Adipocyte (in vitro differentiated cells): ENCODE results near the gene IL2RA.
"Not testable (repeated sequence)": the region's sequence is repeated elsewhere in the genome, so short reads cannot be mapped to it uniquely, and the experiment has no call there.

Experiments used
- DNase-seq: peaks from one replicate; pipeline ENCODE4 v3.0.0-alpha.2; 2015; ENCODE audit warnings: low read depth
- H3K27me3 ChIP-seq: replicated peaks from 2 replicates; pipeline ENCODE4 v1.7.0; 2013; ENCODE audit warnings: mild to moderate bottlenecking, low read length, moderate library complexity; ENCODE audit not compliant: control insufficient read depth, insufficient read depth
- H3K36me3 ChIP-seq: 2 replicates; pipeline ENCODE4 v1.7.0; 2013; ENCODE audit warnings: low read length, mild to moderate bottlenecking, moderate library complexity; ENCODE audit not compliant: control insufficient read depth, insufficient read depth, severe bottlenecking
- H3K4me1 ChIP-seq: 2 replicates; pipeline ENCODE4 v1.7.0; 2013; ENCODE audit warnings: mild to moderate bottlenecking, low read length, moderate library complexity; ENCODE audit not compliant: control insufficient read depth, insufficient read depth
- H3K4me3 ChIP-seq: 2 replicates; pipeline ENCODE4 v1.7.0; 2013; ENCODE audit warnings: mild to moderate bottlenecking, low read length, moderate library complexity
- H3K9ac ChIP-seq: 2 replicates; pipeline ENCODE4 v1.7.0; 2013; ENCODE audit warnings: mild to moderate bottlenecking, low read length, moderate library complexity
- H3K9me3 ChIP-seq: 2 replicates; pipeline ENCODE4 v1.7.0; 2013; ENCODE audit warnings: mild to moderate bottlenecking, low read length, moderate library complexity; ENCODE audit not compliant: control insufficient read depth

Gene IL2RA

GRCh38 chr10:6067457-6067856 lies 5.3 kb upstream of the IL2RA start:
- peaks cover 22% of the 10 kb centered on the region for H3K4me1 ChIP-seq
- H3K36me3 ChIP-seq = no peaks in the 10 kb centered on the region
- DNase-seq = no peak
- H3K9me3 ChIP-seq = no peaks in the 10 kb centered on the region
- H3K4me3 ChIP-seq = no peak overlapping the region
- no peaks in the 10 kb centered on the region for H3K27me3 ChIP-seq
- no peak overlapping the region for H3K9ac ChIP-seq

GRCh38 chr10:6065835-6066234 lies 3.7 kb upstream of the IL2RA start:
- no peak for DNase-seq
- Histone ChIP-seq H3K9me3 (no peaks in the 10 kb centered on the region), H3K27me3 (peaks cover 6% of the 10 kb centered on the region), H3K4me1 (peaks cover 13% of the 10 kb centered on the region), H3K9ac (no peak overlapping the region), H3K4me3 (no peak overlapping the region), H3K36me3 (no peaks in the 10 kb centered on the region)

- DNase-seq = no peak
- H3K9me3 ChIP-seq = no peaks in the 10 kb centered on the region
- peaks cover 6% of the 10 kb centered on the region for H3K27me3 ChIP-seq
- no peak overlapping the region for H3K9ac ChIP-seq
- peaks cover 13% of the 10 kb centered on the region for H3K4me1 ChIP-seq
- H3K36me3 ChIP-seq = no peaks in the 10 kb centered on the region
- H3K4me3 ChIP-seq = no peak overlapping the region
These were observed 3.2 kb upstream of the IL2RA start for GRCh38 chr10:6065406-6065805.

- DNase-seq, H3K36me3 ChIP-seq, H3K9me3 ChIP-seq, H3K9ac ChIP-seq, H3K4me3 ChIP-seq: not testable (repeated sequence)
- Histone ChIP-seq H3K4me1 (peaks cover 13% of the 10 kb centered on the region), H3K27me3 (peaks cover 11% of the 10 kb centered on the region)
These were observed 2.6 kb upstream of the IL2RA start for GRCh38 chr10:6064726-6065125.

- no peaks in the 10 kb centered on the region for H3K9me3 ChIP-seq
- no peak for DNase-seq
- H3K4me1 ChIP-seq = peaks cover 14% of the 10 kb centered on the region
- no peak overlapping the region for H3K9ac ChIP-seq
- no peak overlapping the region for H3K4me3 ChIP-seq
- no peaks in the 10 kb centered on the region for H3K36me3 ChIP-seq
- H3K27me3 ChIP-seq = peaks cover 12% of the 10 kb centered on the region
These were observed 2.0 kb upstream of the IL2RA start for GRCh38 chr10:6064119-6064518.

GRCh38 chr10:6061056-6061455 lies 1.1 kb downstream of the IL2RA start:
- no peak for DNase-seq
- Histone ChIP-seq H3K27me3 (peaks cover 23% of the 10 kb centered on the region), H3K4me3 (no peak overlapping the region), H3K9me3 (no peaks in the 10 kb centered on the region), H3K9ac (no peak overlapping the region), H3K4me1 (peaks cover 25% of the 10 kb centered on the region), H3K36me3 (no peaks in the 10 kb centered on the region)

- Histone ChIP-seq H3K9me3 (no peaks in the 10 kb centered on the region), H3K36me3 (no peaks in the 10 kb centered on the region), H3K4me1 (peaks cover 16% of the 10 kb centered on the region), H3K27me3 (peaks cover 24% of the 10 kb centered on the region), H3K4me3 (no peak overlapping the region), H3K9ac (no peak overlapping the region)
- no peak for DNase-seq
These were observed 2.7 kb downstream of the IL2RA start for GRCh38 chr10:6059506-6059905.

GRCh38 chr10:6058682-6059475 lies 3.3 kb downstream of the IL2RA start:
- no peak for DNase-seq
- no peaks in the 10 kb centered on the region for H3K9me3 ChIP-seq
- H3K36me3 ChIP-seq = no peaks in the 10 kb centered on the region
- no peak overlapping the region for H3K9ac ChIP-seq
- peaks cover 26% of the 10 kb centered on the region for H3K27me3 ChIP-seq
- H3K4me3 ChIP-seq = no peak overlapping the region
- H3K4me1 ChIP-seq = peaks cover 16% of the 10 kb centered on the region

- no peak overlapping the region for H3K9ac ChIP-seq
- H3K4me1 ChIP-seq = peaks cover 16% of the 10 kb centered on the region
- no peak for DNase-seq
- no peak overlapping the region for H3K4me3 ChIP-seq
- H3K9me3 ChIP-seq = no peaks in the 10 kb centered on the region
- peaks cover 27% of the 10 kb centered on the region for H3K27me3 ChIP-seq
- H3K36me3 ChIP-seq = no peaks in the 10 kb centered on the region
These were observed 5.6 kb downstream of the IL2RA start for GRCh38 chr10:6056411-6057135.

- H3K9me3 ChIP-seq = no peaks in the 10 kb centered on the region
- peaks cover 21% of the 10 kb centered on the region for H3K27me3 ChIP-seq
- no peak overlapping the region for H3K4me3 ChIP-seq
- peaks cover 19% of the 10 kb centered on the region for H3K4me1 ChIP-seq
- no peak overlapping the region for H3K9ac ChIP-seq
- no peaks in the 10 kb centered on the region for H3K36me3 ChIP-seq
- no peak for DNase-seq
These were observed 6.2 kb downstream of the IL2RA start for GRCh38 chr10:6055929-6056328.

- Histone ChIP-seq H3K4me3 (no peak overlapping the region), H3K4me1 (peaks cover 20% of the 10 kb centered on the region)
These were observed 7.3 kb downstream of the IL2RA start for GRCh38 chr10:6054884-6055283.

More at GRCh38 chr10:6054884-6055283, 7.3 kb downstream of the IL2RA start:
- no peaks in the 10 kb centered on the region for H3K36me3 ChIP-seq
- H3K27me3 ChIP-seq = peaks cover 18% of the 10 kb centered on the region
- H3K9ac ChIP-seq = no peak overlapping the region
- DNase-seq = no peak
- H3K9me3 ChIP-seq = no peaks in the 10 kb centered on the region
